GM23338 (cell line): Measurements from ENCODE around the gene SLCO3A1. TPM values are rescaled to one million over a fixed set of nuclear protein-coding genes. Genes with fewer than 3 reads are reported as not detected.

ENCODE experiments used
- ATAC-seq: fragments of 200-7000 bp; cut with Tn5 transposase; 3 replicates; pipeline ENCODE4 v1.9.1; 2020
- DNase-seq: peaks from one replicate; pipeline ENCODE4 v3.0.0-alpha.2; 2015; ENCODE audit warnings: low spot score
- H2AFZ ChIP-seq: fragments of 200-600 bp; sonication (generic); 2 replicates; pipeline ENCODE4 v1.8.0; 2016; ENCODE audit warnings: antibody characterized with exemption, mild to moderate bottlenecking, moderate library complexity
- H3F3A ChIP-seq: fragments of 200-600 bp; sonication (generic); replicated peaks from 2 replicates; pipeline ENCODE4 v1.8.0; 2017; ENCODE audit warnings: antibody characterized with exemption, mixed run types, low read depth
- H3K27ac ChIP-seq: fragments of 200-600 bp; sonication (generic); 2 replicates; pipeline ENCODE4 v1.6.1; 2016; ENCODE audit warnings: low read depth
- H3K27me3 ChIP-seq: fragments of 200-600 bp; sonication (generic); 2 replicates; pipeline ENCODE4 v1.8.0; 2016; ENCODE audit warnings: mild to moderate bottlenecking, mixed run types, moderate library complexity; ENCODE audit not compliant: insufficient read depth
- H3K36me3 ChIP-seq: fragments of 200-600 bp; sonication (generic); 2 replicates; pipeline ENCODE4 v1.8.0; 2016; ENCODE audit warnings: mild to moderate bottlenecking; ENCODE audit not compliant: insufficient read depth
- H3K4me1 ChIP-seq: fragments of 200-600 bp; sonication (generic); 2 replicates; pipeline ENCODE4 v1.8.0; 2016; ENCODE audit warnings: mild to moderate bottlenecking, moderate library complexity; ENCODE audit not compliant: insufficient read depth
- H3K4me2 ChIP-seq: fragments of 200-600 bp; sonication (generic); 2 replicates; pipeline ENCODE4 v1.7.1; 2017; ENCODE audit warnings: mixed run types
- H3K4me3 ChIP-seq: fragments of 200-600 bp; sonication (generic); 2 replicates; pipeline ENCODE4 v1.6.1; 2016; ENCODE audit warnings: mixed run types
- H3K79me2 ChIP-seq: fragments of 200-600 bp; sonication (generic); replicated peaks from 2 replicates; pipeline ENCODE4 v1.8.0; 2017; ENCODE audit warnings: mild to moderate bottlenecking; ENCODE audit not compliant: insufficient read depth
- H3K9me2 ChIP-seq: fragments of 200-600 bp; sonication (generic); 2 replicates; pipeline ENCODE4 v1.8.0; 2017; ENCODE audit not compliant: insufficient read depth
- H4K20me1 ChIP-seq: fragments of 200-600 bp; sonication (generic); replicated peaks from 2 replicates; pipeline ENCODE4 v1.8.0; 2017; ENCODE audit warnings: mild to moderate bottlenecking; ENCODE audit not compliant: insufficient read depth
- H3K27ac Mint-ChIP-seq: 2 replicates; pipeline ENCODE4 v1.8.0; 2020; ENCODE audit warnings: inconsistent platforms, mild to moderate bottlenecking, moderate library complexity, mixed read lengths
- H3K27me3 Mint-ChIP-seq: 3 replicates; pipeline ENCODE4 v1.8.0; 2022; ENCODE audit warnings: low read depth, mild to moderate bottlenecking, moderate library complexity, mixed read lengths, inconsistent platforms; ENCODE audit not compliant: insufficient read depth, poor library complexity
- H3K36me3 Mint-ChIP-seq: 3 replicates; pipeline ENCODE4 v1.8.0; 2021; ENCODE audit warnings: low read depth, mild to moderate bottlenecking, inconsistent platforms, moderate library complexity, mixed read lengths
- H3K4me1 Mint-ChIP-seq: 3 replicates; pipeline ENCODE4 v1.8.0; 2020; ENCODE audit warnings: mild to moderate bottlenecking, inconsistent platforms, mixed read lengths
- H3K4me3 Mint-ChIP-seq: 3 replicates; pipeline ENCODE4 v1.8.0; 2021; ENCODE audit warnings: moderate library complexity, mild to moderate bottlenecking, inconsistent platforms, mixed read lengths
- H3K9me3 Mint-ChIP-seq: 3 replicates; pipeline ENCODE4 v1.8.0; 2020; ENCODE audit warnings: moderate library complexity, mild to moderate bottlenecking, inconsistent platforms, mixed read lengths
- CREB1 ChIP-seq: fragments of 250-450 bp; sonication (Bioruptor Pico); IDR thresholded peaks from 2 replicates; pipeline ENCODE4 v1.5.0; 2020; ENCODE audit warnings: low read depth, mild to moderate bottlenecking, moderate library complexity
- EZH2 ChIP-seq: fragments of 200-600 bp; sonication (generic); IDR thresholded peaks from one replicate; pipeline ENCODE4 v1.8.0; 2017; ENCODE audit warnings: antibody characterized with exemption, mild to moderate bottlenecking, low read depth; ENCODE audit not compliant: unreplicated experiment
- EZH2phosphoT487 ChIP-seq: fragments of 200-600 bp; sonication (generic); IDR thresholded peaks from one replicate; pipeline ENCODE4 v1.8.1; 2018; ENCODE audit warnings: antibody characterized with exemption; ENCODE audit not compliant: unreplicated experiment
- JUNB ChIP-seq: IDR thresholded peaks from one replicate; pipeline ENCODE4 v1.6.1; 2016; ENCODE audit warnings: antibody characterized with exemption; ENCODE audit not compliant: unreplicated experiment
- NANOG ChIP-seq: IDR thresholded peaks from 2 replicates; pipeline ENCODE4 v1.6.1; 2016; ENCODE audit warnings: antibody characterized with exemption, borderline replicate concordance
- POLR2AphosphoS5 ChIP-seq: IDR thresholded peaks from 2 replicates; pipeline ENCODE4 v1.6.1; 2016; ENCODE audit warnings: antibody characterized with exemption, low read depth
- STAT1 ChIP-seq: IDR thresholded peaks from one replicate; pipeline ENCODE4 v1.6.1; 2016; ENCODE audit warnings: antibody characterized with exemption; ENCODE audit not compliant: unreplicated experiment
- ZNF114 ChIP-seq: fragments of 250-450 bp; sonication (Bioruptor Pico); IDR thresholded peaks from 2 replicates; pipeline ENCODE4 v1.5.0; 2020; ENCODE audit warnings: mild to moderate bottlenecking, moderate library complexity
- ZNF331 ChIP-seq: fragments of 250-450 bp; sonication (Bioruptor Pico); IDR thresholded peaks from 2 replicates; pipeline ENCODE4 v1.5.0; 2020; ENCODE audit warnings: low read depth, mild to moderate bottlenecking, moderate library complexity
- polyA plus RNA-seq: library from polyadenylated mRNA; unstranded; fragments of >200 nt; fragmentation: Nextera tagmentation; extraction: Ambion mirVana; gene quantifications from 2 replicates; pipeline ENCODE4 v1.2.1, GENCODE V29; 2016
- total RNA-seq: library from RNA; depleted of rRNA; stranded (reverse); fragments of >200 nt; shearing (Covaris generic); gene quantifications from 2 replicates; pipeline ENCODE4 v1.2.3, GENCODE V29; 2014
- TF ChIP-seq, protein P1 (sequence below): fragments of 250-450 bp; sonication (Bioruptor Pico); IDR thresholded peaks from 2 replicates; pipeline ENCODE4 v1.5.0; 2020; ENCODE audit warnings: mild to moderate bottlenecking, moderate library complexity
- TF ChIP-seq, protein P2 (sequence below): IDR thresholded peaks from one replicate; pipeline ENCODE4 v1.6.1; 2018; ENCODE audit warnings: antibody characterized with exemption; ENCODE audit not compliant: unreplicated experiment
- TF ChIP-seq, protein P3 (sequence below), 2 experiments: fragments of 200-600 bp in 1 of 2; sonication (generic) in 1 of 2; conservative IDR thresholded peaks; 2 replicates each; pipeline versions ENCODE4 v1.5.1 to v1.6.1; 2016 to 2017; ENCODE audit warnings: antibody characterized with exemption in 2 of 2, low read depth in 2 of 2, mild to moderate bottlenecking in 2 of 2, moderate library complexity in 1 of 2
- TF ChIP-seq, protein P4 (sequence below): IDR thresholded peaks from 2 replicates; pipeline ENCODE4 v1.6.1; 2016; ENCODE audit warnings: antibody characterized with exemption

The SLCO3A1 gene
- total and polyA plus RNA-seq, 2 experiments from 2014 or later, result 7.3 to 9.4 TPM

DNA sequence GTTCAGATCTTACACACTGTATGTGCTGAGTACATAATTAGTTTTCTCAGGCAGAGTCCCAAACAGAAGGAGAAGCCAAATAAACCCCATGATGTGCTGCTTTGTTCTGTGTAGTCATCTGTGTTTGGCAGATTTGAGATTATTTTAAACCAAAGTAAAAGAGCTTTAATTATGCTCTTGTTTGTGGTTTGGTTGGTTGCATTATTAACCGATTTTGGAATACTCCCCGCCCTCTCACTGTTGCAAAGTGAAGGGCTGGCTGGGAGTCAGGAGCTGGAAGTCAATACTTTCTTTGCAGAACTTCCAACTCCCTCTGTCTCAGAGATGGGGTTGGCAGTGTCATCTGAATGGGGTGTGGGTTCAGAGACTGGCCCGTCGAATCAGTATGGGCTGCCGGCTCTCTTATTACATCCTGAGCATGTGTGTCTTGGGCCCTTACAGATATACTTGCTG is 34.4 kb downstream of the SLCO3A1 start:
- no peaks in the 10 kb centered on the region for H3K9me3 Mint-ChIP-seq
- Histone ChIP-seq H4K20me1 (no peaks in the 10 kb centered on the region), H3K4me3 (no peak overlapping the region), H3K4me2 (no peak overlapping the region), H3F3A (no peaks in the 10 kb centered on the region), H3K36me3 (no peaks in the 10 kb centered on the region), H2AFZ (no peak overlapping the region), H3K27me3 (no peaks in the 10 kb centered on the region), H3K4me1 (peaks cover 19% of the 10 kb centered on the region), H3K9me2 (no peaks in the 10 kb centered on the region), H3K79me2 (peaks cover 16% of the 10 kb centered on the region), H3K27ac (no peak overlapping the region)
- no peak for DNase-seq
- H3K27me3 Mint-ChIP-seq, result peaks cover 2% of the 10 kb centered on the region
- ATAC-seq, result no peak
- no peaks in the 10 kb centered on the region for H3K36me3 Mint-ChIP-seq
- no peak overlapping the region for H3K4me3 Mint-ChIP-seq
- peaks cover 24% of the 10 kb centered on the region for H3K4me1 Mint-ChIP-seq
- H3K27ac Mint-ChIP-seq, result no peak overlapping the region
- TF ChIP-seq, protein P1, sequence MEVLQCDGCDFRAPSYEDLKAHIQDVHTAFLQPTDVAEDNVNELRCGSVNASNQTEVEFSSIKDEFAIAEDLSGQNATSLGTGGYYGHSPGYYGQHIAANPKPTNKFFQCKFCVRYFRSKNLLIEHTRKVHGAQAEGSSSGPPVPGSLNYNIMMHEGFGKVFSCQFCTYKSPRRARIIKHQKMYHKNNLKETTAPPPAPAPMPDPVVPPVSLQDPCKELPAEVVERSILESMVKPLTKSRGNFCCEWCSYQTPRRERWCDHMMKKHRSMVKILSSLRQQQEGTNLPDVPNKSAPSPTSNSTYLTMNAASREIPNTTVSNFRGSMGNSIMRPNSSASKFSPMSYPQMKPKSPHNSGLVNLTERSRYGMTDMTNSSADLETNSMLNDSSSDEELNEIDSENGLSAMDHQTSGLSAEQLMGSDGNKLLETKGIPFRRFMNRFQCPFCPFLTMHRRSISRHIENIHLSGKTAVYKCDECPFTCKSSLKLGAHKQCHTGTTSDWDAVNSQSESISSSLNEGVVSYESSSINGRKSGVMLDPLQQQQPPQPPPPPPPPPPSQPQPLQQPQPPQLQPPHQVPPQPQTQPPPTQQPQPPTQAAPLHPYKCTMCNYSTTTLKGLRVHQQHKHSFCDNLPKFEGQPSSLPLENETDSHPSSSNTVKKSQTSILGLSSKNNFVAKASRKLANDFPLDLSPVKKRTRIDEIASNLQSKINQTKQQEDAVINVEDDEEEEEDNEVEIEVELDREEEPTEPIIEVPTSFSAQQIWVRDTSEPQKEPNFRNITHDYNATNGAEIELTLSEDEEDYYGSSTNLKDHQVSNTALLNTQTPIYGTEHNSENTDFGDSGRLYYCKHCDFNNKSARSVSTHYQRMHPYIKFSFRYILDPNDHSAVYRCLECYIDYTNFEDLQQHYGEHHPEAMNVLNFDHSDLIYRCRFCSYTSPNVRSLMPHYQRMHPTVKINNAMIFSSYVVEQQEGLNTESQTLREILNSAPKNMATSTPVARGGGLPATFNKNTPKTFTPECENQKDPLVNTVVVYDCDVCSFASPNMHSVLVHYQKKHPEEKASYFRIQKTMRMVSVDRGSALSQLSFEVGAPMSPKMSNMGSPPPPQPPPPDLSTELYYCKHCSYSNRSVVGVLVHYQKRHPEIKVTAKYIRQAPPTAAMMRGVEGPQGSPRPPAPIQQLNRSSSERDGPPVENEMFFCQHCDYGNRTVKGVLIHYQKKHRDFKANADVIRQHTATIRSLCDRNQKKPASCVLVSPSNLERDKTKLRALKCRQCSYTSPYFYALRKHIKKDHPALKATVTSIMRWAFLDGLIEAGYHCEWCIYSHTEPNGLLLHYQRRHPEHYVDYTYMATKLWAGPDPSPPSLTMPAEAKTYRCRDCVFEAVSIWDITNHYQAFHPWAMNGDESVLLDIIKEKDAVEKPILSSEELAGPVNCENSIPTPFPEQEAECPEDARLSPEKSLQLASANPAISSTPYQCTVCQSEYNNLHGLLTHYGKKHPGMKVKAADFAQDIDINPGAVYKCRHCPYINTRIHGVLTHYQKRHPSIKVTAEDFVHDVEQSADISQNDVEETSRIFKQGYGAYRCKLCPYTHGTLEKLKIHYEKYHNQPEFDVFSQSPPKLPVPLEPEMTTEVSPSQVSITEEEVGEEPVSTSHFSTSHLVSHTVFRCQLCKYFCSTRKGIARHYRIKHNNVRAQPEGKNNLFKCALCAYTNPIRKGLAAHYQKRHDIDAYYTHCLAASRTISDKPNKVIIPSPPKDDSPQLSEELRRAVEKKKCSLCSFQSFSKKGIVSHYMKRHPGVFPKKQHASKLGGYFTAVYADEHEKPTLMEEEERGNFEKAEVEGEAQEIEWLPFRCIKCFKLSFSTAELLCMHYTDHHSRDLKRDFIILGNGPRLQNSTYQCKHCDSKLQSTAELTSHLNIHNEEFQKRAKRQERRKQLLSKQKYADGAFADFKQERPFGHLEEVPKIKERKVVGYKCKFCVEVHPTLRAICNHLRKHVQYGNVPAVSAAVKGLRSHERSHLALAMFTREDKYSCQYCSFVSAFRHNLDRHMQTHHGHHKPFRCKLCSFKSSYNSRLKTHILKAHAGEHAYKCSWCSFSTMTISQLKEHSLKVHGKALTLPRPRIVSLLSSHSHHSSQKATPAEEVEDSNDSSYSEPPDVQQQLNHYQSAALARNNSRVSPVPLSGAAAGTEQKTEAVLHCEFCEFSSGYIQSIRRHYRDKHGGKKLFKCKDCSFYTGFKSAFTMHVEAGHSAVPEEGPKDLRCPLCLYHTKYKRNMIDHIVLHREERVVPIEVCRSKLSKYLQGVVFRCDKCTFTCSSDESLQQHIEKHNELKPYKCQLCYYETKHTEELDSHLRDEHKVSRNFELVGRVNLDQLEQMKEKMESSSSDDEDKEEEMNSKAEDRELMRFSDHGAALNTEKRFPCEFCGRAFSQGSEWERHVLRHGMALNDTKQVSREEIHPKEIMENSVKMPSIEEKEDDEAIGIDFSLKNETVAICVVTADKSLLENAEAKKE, result no peak
- TF ChIP-seq STAT1, result no peak
- TF ChIP-seq CREB1, result no peak
- TF ChIP-seq EZH2phosphoT487, result no peak
- TF ChIP-seq NANOG, result no peak
- no peak for TF ChIP-seq JUNB
- TF ChIP-seq POLR2AphosphoS5, result no peak
- no peak for TF ChIP-seq EZH2
- no peak for TF ChIP-seq ZNF331 (CRISPR knock-in tag)
- TF ChIP-seq, protein P2, sequence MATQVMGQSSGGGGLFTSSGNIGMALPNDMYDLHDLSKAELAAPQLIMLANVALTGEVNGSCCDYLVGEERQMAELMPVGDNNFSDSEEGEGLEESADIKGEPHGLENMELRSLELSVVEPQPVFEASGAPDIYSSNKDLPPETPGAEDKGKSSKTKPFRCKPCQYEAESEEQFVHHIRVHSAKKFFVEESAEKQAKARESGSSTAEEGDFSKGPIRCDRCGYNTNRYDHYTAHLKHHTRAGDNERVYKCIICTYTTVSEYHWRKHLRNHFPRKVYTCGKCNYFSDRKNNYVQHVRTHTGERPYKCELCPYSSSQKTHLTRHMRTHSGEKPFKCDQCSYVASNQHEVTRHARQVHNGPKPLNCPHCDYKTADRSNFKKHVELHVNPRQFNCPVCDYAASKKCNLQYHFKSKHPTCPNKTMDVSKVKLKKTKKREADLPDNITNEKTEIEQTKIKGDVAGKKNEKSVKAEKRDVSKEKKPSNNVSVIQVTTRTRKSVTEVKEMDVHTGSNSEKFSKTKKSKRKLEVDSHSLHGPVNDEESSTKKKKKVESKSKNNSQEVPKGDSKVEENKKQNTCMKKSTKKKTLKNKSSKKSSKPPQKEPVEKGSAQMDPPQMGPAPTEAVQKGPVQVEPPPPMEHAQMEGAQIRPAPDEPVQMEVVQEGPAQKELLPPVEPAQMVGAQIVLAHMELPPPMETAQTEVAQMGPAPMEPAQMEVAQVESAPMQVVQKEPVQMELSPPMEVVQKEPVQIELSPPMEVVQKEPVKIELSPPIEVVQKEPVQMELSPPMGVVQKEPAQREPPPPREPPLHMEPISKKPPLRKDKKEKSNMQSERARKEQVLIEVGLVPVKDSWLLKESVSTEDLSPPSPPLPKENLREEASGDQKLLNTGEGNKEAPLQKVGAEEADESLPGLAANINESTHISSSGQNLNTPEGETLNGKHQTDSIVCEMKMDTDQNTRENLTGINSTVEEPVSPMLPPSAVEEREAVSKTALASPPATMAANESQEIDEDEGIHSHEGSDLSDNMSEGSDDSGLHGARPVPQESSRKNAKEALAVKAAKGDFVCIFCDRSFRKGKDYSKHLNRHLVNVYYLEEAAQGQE, result no peak
- TF ChIP-seq, protein P3, sequence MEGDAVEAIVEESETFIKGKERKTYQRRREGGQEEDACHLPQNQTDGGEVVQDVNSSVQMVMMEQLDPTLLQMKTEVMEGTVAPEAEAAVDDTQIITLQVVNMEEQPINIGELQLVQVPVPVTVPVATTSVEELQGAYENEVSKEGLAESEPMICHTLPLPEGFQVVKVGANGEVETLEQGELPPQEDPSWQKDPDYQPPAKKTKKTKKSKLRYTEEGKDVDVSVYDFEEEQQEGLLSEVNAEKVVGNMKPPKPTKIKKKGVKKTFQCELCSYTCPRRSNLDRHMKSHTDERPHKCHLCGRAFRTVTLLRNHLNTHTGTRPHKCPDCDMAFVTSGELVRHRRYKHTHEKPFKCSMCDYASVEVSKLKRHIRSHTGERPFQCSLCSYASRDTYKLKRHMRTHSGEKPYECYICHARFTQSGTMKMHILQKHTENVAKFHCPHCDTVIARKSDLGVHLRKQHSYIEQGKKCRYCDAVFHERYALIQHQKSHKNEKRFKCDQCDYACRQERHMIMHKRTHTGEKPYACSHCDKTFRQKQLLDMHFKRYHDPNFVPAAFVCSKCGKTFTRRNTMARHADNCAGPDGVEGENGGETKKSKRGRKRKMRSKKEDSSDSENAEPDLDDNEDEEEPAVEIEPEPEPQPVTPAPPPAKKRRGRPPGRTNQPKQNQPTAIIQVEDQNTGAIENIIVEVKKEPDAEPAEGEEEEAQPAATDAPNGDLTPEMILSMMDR (conservative IDR thresholded peaks at IDR 0.05; ENCODE audit: low read depth in 2 of 2), result no peak
- no peak for TF ChIP-seq ZNF114 (CRISPR knock-in tag)
- TF ChIP-seq, protein P4, sequence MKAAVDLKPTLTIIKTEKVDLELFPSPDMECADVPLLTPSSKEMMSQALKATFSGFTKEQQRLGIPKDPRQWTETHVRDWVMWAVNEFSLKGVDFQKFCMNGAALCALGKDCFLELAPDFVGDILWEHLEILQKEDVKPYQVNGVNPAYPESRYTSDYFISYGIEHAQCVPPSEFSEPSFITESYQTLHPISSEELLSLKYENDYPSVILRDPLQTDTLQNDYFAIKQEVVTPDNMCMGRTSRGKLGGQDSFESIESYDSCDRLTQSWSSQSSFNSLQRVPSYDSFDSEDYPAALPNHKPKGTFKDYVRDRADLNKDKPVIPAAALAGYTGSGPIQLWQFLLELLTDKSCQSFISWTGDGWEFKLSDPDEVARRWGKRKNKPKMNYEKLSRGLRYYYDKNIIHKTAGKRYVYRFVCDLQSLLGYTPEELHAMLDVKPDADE, result no peak
